SK-N-MC (cell line): ENCODE measurements around the gene DCLK3.

Experiments used
- DNase-seq: peaks from one replicate; pipeline ENCODE4 v3.0.0-alpha.2; 2011; ENCODE audit warnings: low read depth, low spot score
- H3K27ac ChIP-seq: fragments of 200-600 bp; sonication (generic); 2 replicates; pipeline ENCODE4 v1.5.1; 2016; ENCODE audit warnings: mixed run types
- H3K36me3 ChIP-seq: fragments of 200-600 bp; sonication (generic); 2 replicates; pipeline ENCODE4 v1.6.1; 2017; ENCODE audit warnings: antibody characterized with exemption, low read length, mixed read lengths; ENCODE audit not compliant: insufficient read depth
- H3K4me3 ChIP-seq: fragments of 200-600 bp; sonication (generic); 2 replicates; pipeline ENCODE4 v1.5.1; 2016
- H3K9ac ChIP-seq: fragments of 200-600 bp; sonication (generic); 2 replicates; pipeline ENCODE4 v1.8.0; 2017; ENCODE audit warnings: mixed run types, mixed read lengths; ENCODE audit not compliant: insufficient read length
- H3K9me3 ChIP-seq: fragments of 200-600 bp; sonication (generic); 2 replicates; pipeline ENCODE4 v1.6.1; 2017; ENCODE audit warnings: low read depth, mild to moderate bottlenecking, antibody characterized with exemption, low read length, moderate library complexity, mixed read lengths
- EZH2 ChIP-seq: fragments of 200-600 bp; sonication (generic); IDR thresholded peaks from one replicate; pipeline ENCODE4 v1.6.1; 2017; ENCODE audit warnings: antibody characterized with exemption
- FOXP2 ChIP-seq: optimal IDR thresholded peaks from 2 replicates; pipeline ENCODE3; 2011; ENCODE audit warnings: mild to moderate bottlenecking, moderate library complexity; ENCODE audit not compliant: insufficient read depth; ENCODE audit errors: extremely low read length, control extremely low read depth
- POLR2AphosphoS5 ChIP-seq: IDR thresholded peaks from 2 replicates; pipeline ENCODE4 v1.6.1; 2012; ENCODE audit warnings: mild to moderate bottlenecking, low read depth, low read length, borderline replicate concordance

The DCLK3 gene

DNA sequence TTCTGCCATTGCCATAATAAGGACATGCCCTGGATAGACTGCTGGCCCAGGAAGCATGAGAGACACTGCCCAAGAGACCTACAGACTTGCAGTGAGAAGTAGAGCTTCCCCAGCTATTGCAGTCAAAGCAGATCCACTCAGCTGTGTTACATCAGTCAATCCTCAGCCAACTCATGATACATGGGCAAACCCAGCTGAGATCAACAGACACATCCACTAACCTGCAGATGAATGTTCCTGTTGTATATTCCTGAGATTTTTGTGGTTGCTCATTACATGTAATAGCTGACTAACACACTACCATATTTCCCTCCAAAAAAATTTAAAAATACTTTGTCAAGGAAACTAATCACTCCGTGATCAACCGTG lies 68.6 kb downstream of the DCLK3 start:
- no peaks in the 10 kb centered on the region for H3K36me3 ChIP-seq
- no peak for TF ChIP-seq FOXP2
- no peak for TF ChIP-seq EZH2
- TF ChIP-seq POLR2AphosphoS5: no peak
- H3K9me3 ChIP-seq: no peaks in the 10 kb centered on the region
- no peak for DNase-seq
- H3K9ac ChIP-seq: no peak overlapping the region
- no peak overlapping the region for H3K27ac ChIP-seq
- H3K4me3 ChIP-seq: no peak overlapping the region

GRCh38 chr3:36695113-36695768 lies 69.1 kb downstream of the DCLK3 start:
- Histone ChIP-seq H3K27ac (no peak overlapping the region), H3K9ac (no peak overlapping the region), H3K4me3 (no peak overlapping the region), H3K9me3 (no peaks in the 10 kb centered on the region), H3K36me3 (no peaks in the 10 kb centered on the region)
- no peak for TF ChIP-seq FOXP2
- DNase-seq: no peak

GRCh38 chr3:36693670-36694069 lies 70.7 kb downstream of the DCLK3 start:
- no peak for DNase-seq
- no peaks in the 10 kb centered on the region for H3K36me3 ChIP-seq

GRCh38 chr3:36689560-36689959 lies 74.8 kb downstream of the DCLK3 start:
- Histone ChIP-seq H3K9me3 (no peaks in the 10 kb centered on the region), H3K36me3 (no peaks in the 10 kb centered on the region), H3K4me3 (no peak overlapping the region), H3K27ac (no peak overlapping the region), H3K9ac (no peak overlapping the region)
- DNase-seq: no peak
- TF ChIP-seq POLR2AphosphoS5: no peak

More at GRCh38 chr3:36693670-36694069, 70.7 kb downstream of the DCLK3 start:
- no peak overlapping the region for H3K4me3 ChIP-seq
- no peak for TF ChIP-seq EZH2
- no peak for TF ChIP-seq POLR2AphosphoS5
- no peak for TF ChIP-seq FOXP2
- H3K9ac ChIP-seq: no peak overlapping the region
- no peaks in the 10 kb centered on the region for H3K9me3 ChIP-seq
- no peak overlapping the region for H3K27ac ChIP-seq

DNA sequence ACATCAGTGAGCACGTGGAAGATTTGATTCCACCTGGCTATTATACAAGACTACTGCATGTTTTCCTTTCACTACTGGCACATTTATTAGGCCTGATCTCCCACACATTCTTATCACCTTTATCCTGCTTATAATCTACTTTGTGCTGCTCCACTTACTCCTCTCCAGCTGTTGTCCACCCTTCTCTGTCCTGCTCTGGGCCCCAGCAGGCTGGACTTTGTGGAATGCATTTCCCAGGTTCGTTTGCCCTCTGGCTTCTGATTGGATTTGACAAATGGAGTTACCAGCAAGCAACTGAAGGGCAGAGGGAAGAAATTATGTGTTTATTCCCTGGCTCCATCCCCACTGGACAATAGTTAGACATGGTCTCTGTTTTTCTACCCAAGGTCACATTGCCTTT lies 75.5 kb downstream of the DCLK3 start:
- no peaks in the 10 kb centered on the region for H3K9me3 ChIP-seq
- H3K9ac ChIP-seq: no peak overlapping the region
- no peaks in the 10 kb centered on the region for H3K36me3 ChIP-seq
- H3K4me3 ChIP-seq: no peak overlapping the region
- no peak for DNase-seq
- no peak overlapping the region for H3K27ac ChIP-seq
- TF ChIP-seq POLR2AphosphoS5: no peak
- no peak for TF ChIP-seq EZH2
- no peak for TF ChIP-seq FOXP2

GRCh38 chr3:36686516-36686915 lies 77.8 kb downstream of the DCLK3 start:
- Histone ChIP-seq H3K27ac (no peak overlapping the region), H3K4me3 (no peak overlapping the region), H3K9me3 (no peaks in the 10 kb centered on the region), H3K36me3 (no peaks in the 10 kb centered on the region), H3K9ac (no peak overlapping the region)
- TF ChIP-seq FOXP2 (no peak), EZH2 (no peak), POLR2AphosphoS5 (no peak)
- no peak for DNase-seq

- H3K9ac ChIP-seq: no peak overlapping the region
- H3K9me3 ChIP-seq: no peaks in the 10 kb centered on the region
- no peak for DNase-seq
- H3K27ac ChIP-seq: no peak overlapping the region
- TF ChIP-seq POLR2AphosphoS5 (no peak), EZH2 (no peak), FOXP2 (no peak)
- no peaks in the 10 kb centered on the region for H3K36me3 ChIP-seq
- no peak overlapping the region for H3K4me3 ChIP-seq
These were observed 82.5 kb downstream of the DCLK3 start for GRCh38 chr3:36681867-36682266.

- Histone ChIP-seq H3K27ac (no peak overlapping the region), H3K9me3 (no peaks in the 10 kb centered on the region), H3K4me3 (no peak overlapping the region), H3K9ac (no peak overlapping the region), H3K36me3 (no peaks in the 10 kb centered on the region)
- no peak for TF ChIP-seq FOXP2
- TF ChIP-seq POLR2AphosphoS5: no peak
- no peak for TF ChIP-seq EZH2
- DNase-seq: no peak
These were observed 83.4 kb downstream of the DCLK3 start for GRCh38 chr3:36680952-36681351.

GRCh38 chr3:36679384-36680200 lies 84.8 kb downstream of the DCLK3 start:
- TF ChIP-seq POLR2AphosphoS5 (no peak), FOXP2 (no peak), EZH2 (no peak)
- peak overlapping the region; percentile 90 for H3K27ac ChIP-seq

More at GRCh38 chr3:36679384-36680200, 84.8 kb downstream of the DCLK3 start:
- Histone ChIP-seq H3K9ac (no peak overlapping the region), H3K4me3 (no peak overlapping the region), H3K9me3 (no peaks in the 10 kb centered on the region), H3K36me3 (no peaks in the 10 kb centered on the region)
- DNase-seq: no peak
